Naive thymus-derived CD4-positive, alpha-beta T cell (primary cell): ENCODE measurements around the gene HTR6. TPM values are rescaled to one million over a fixed set of nuclear protein-coding genes. Genes with fewer than 3 reads are reported as not detected.
A peak's percentile ranks its signal among the peaks of the same experiment; 100 is the strongest.

ENCODE experiments used
- ATAC-seq: fragments of 150-1000 bp; cut with Tn5 transposase; 2 replicates; pipeline ENCODE4 v1.10.0; 2021; ENCODE audit warnings: mild to moderate bottlenecking, moderate library complexity
- CTCF ChIA-PET: fragments of 350-600 bp; sonication (Branson Sonifier 250); formaldehyde crosslinking; loops from one replicate; lab custom pipeline; 2021; ENCODE audit warnings: antibody characterized with exemption; lab: Charles Lee
- POLR2A ChIA-PET: fragments of 350-600 bp; sonication (Branson Sonifier 250); formaldehyde crosslinking; loops from one replicate; lab custom pipeline; 2021; ENCODE audit warnings: antibody characterized with exemption, inconsistent platforms; lab: Charles Lee
- DNase-seq, 9 donors: peaks; one replicate each; pipeline versions ENCODE4 v3.0.0 to v3.0.0-alpha.2; 2020 to 2022; ENCODE audit warnings: mixed read lengths in 1 of 9
- H3K27ac ChIP-seq: one replicate; pipeline ENCODE4 v1.7.0; 2013; ENCODE audit warnings: mild to moderate bottlenecking, low read depth, low read length, moderate library complexity
- H3K27me3 ChIP-seq, 2 donors: one replicate each; pipeline ENCODE4 v1.7.0; 2013; ENCODE audit warnings: low read length in 2 of 2, mild to moderate bottlenecking in 2 of 2, moderate library complexity in 2 of 2; ENCODE audit not compliant: control insufficient read depth in 2 of 2, insufficient read depth in 2 of 2
- H3K36me3 ChIP-seq, 3 experiments: 1 replicate in 2 of 3; 2 replicates in 1 of 3; pipeline ENCODE4 v1.7.0; 2013; ENCODE audit warnings: low read length in 3 of 3, mild to moderate bottlenecking in 3 of 3, moderate library complexity in 1 of 3; ENCODE audit not compliant: insufficient read depth in 3 of 3, control insufficient read depth in 2 of 3
- H3K4me1 ChIP-seq, 2 donors: one replicate each; pipeline ENCODE4 v1.7.0; 2013; ENCODE audit warnings: low read length in 2 of 2, mild to moderate bottlenecking in 2 of 2, moderate library complexity in 1 of 2; ENCODE audit not compliant: control insufficient read depth in 2 of 2, insufficient read depth in 2 of 2
- H3K4me3 ChIP-seq: 2 replicates; pipeline ENCODE4 v1.7.0; 2013; ENCODE audit warnings: mild to moderate bottlenecking, low read length
- H3K9me3 ChIP-seq, 3 experiments: 1 replicate in 2 of 3; 2 replicates in 1 of 3; pipeline ENCODE4 v1.7.0; 2013; ENCODE audit warnings: low read length in 3 of 3; ENCODE audit not compliant: control insufficient read depth in 2 of 3
- H3K27ac Mint-ChIP-seq, 9 donors: one replicate each; pipeline ENCODE4 v1.8.0; 2020 to 2022; ENCODE audit warnings: mixed read lengths in 9 of 9, mild to moderate bottlenecking in 8 of 9, moderate library complexity in 5 of 9, inconsistent platforms in 2 of 9
- H3K27me3 Mint-ChIP-seq, 5 donors: one replicate each; pipeline ENCODE4 v1.8.0; 2021 to 2022; ENCODE audit warnings: mixed read lengths in 5 of 5, mild to moderate bottlenecking in 1 of 5
- H3K36me3 Mint-ChIP-seq, 5 donors: one replicate each; pipeline ENCODE4 v1.8.0; 2020 to 2022; ENCODE audit warnings: mixed read lengths in 5 of 5, mild to moderate bottlenecking in 3 of 5, inconsistent platforms in 1 of 5
- H3K4me1 Mint-ChIP-seq, 7 donors: one replicate each; pipeline ENCODE4 v1.8.0; 2020 to 2022; ENCODE audit warnings: mixed read lengths in 7 of 7, mild to moderate bottlenecking in 3 of 7, inconsistent platforms in 1 of 7
- H3K4me3 Mint-ChIP-seq, 10 donors: one replicate each; pipeline ENCODE4 v1.8.0; 2020 to 2022; ENCODE audit warnings: mild to moderate bottlenecking in 10 of 10, mixed read lengths in 10 of 10, moderate library complexity in 6 of 10, inconsistent platforms in 2 of 10
- H3K9me3 Mint-ChIP-seq, 11 donors: one replicate each; pipeline ENCODE4 v1.8.0; 2020 to 2022; ENCODE audit warnings: mixed read lengths in 11 of 11, mild to moderate bottlenecking in 4 of 11, inconsistent platforms in 1 of 11, moderate library complexity in 1 of 11
- intact Hi-C, 2 donors: fragments of 100-400 bp; cut with micrococcal nuclease; formaldehyde crosslinking; loops; one replicate each; pipeline ENCODE4 v1.15.1; 2023
- polyA plus RNA-seq, 2 donors: library from polyadenylated mRNA; unstranded; fragments of 300-500 nt; fragmentation: Illumina TruSeq; gene quantifications; one replicate each; pipeline ENCODE4 v1.2.3, GENCODE V29; 2021
- total RNA-seq, 6 experiments: library from RNA in 5 of 6; stranded (reverse) in 5 of 6; gene quantifications; 1 replicate in 5 of 6; 2 replicates in 1 of 6; pipeline ENCODE4 v1.2.3 and lab custom pipeline; 2021 to 2026

HTR6 gene
- total and polyA plus RNA-seq, 7 experiments from 2014 or later = 0.13 to 0.92 (median 0.47) TPM; not detected in 3

- Histone ChIP-seq H3K9me3 (no peaks in the 10 kb centered on the region), H3K4me3 (no peak overlapping the region), H3K4me1 (no peaks in the 10 kb centered on the region), H3K27me3 (no peaks in the 10 kb centered on the region), H3K36me3 (peaks cover 0 to 46% (median 0%) of the 10 kb centered on the region in 3 experiments), H3K27ac (no peak overlapping the region)
- Mint-ChIP-seq H3K27me3 (no peaks in the 10 kb centered on the region), H3K4me3 (no peak overlapping the region), H3K9me3 (no peaks in the 10 kb centered on the region), H3K36me3 (peaks cover 0 to 36% (median 18%) of the 10 kb centered on the region in 5 donors), H3K4me1 (peaks cover 0 to 8% (median 0%) of the 10 kb centered on the region in 7 donors), H3K27ac (peak overlapping the region in 2 of 9 donors; percentile 25 to 73)
- DNase-seq (no peak), ATAC-seq (no peak)
- intact Hi-C loops = no loop called here
- CTCF ChIA-PET = interaction anchor here (0.5 to 1.3 kb wide), 3 partner anchors 36 to 498 kb away, joined by 3 to 4 read pairs (median 3); no protein-coding TSS in a partner anchor
- POLR2A ChIA-PET = interaction anchor here (0.6 kb wide), 1 partner anchor 13 kb away, joined by 3 read pairs; no protein-coding TSS in a partner anchor
Observed at GRCh38 chr1:19698181-19698580, 33.5 kb downstream of the HTR6 start.

GRCh38 chr1:19700079-19700777 lies 35.6 kb downstream of the HTR6 start:
- Mint-ChIP-seq H3K27ac (peak overlapping the region in 1 of 9 donors; percentile 86), H3K27me3 (no peaks in the 10 kb centered on the region), H3K9me3 (no peaks in the 10 kb centered on the region), H3K36me3 (peaks cover 0 to 27% (median 12%) of the 10 kb centered on the region in 5 donors), H3K4me1 (peaks cover 0 to 25% (median 11%) of the 10 kb centered on the region in 7 donors), H3K4me3 (no peak overlapping the region)
- H3K4me1 ChIP-seq = peaks cover 10 to 13% of the 10 kb centered on the region in 2 donors
- POLR2A ChIA-PET = interaction anchor here (0.7 kb wide), 1 partner anchor 227 kb away, joined by 5 read pairs; no protein-coding TSS in a partner anchor
- no peaks in the 10 kb centered on the region for H3K27me3 ChIP-seq
- ATAC-seq = no peak
- H3K36me3 ChIP-seq = peaks cover 0 to 27% (median 0%) of the 10 kb centered on the region in 3 experiments
- CTCF ChIA-PET = no interaction called here
- no peaks in the 10 kb centered on the region for H3K9me3 ChIP-seq
- DNase-seq = no peak
- intact Hi-C loops = no loop called here
- no peak overlapping the region for H3K27ac ChIP-seq
- no peak overlapping the region for H3K4me3 ChIP-seq

- DNase-seq (no peak), ATAC-seq (no peak)
- Histone ChIP-seq H3K4me3 (no peak overlapping the region), H3K9me3 (no peaks in the 10 kb centered on the region), H3K4me1 (peaks cover 10 to 13% of the 10 kb centered on the region in 2 donors), H3K27me3 (no peaks in the 10 kb centered on the region), H3K36me3 (peaks cover 0 to 16% (median 0%) of the 10 kb centered on the region in 3 experiments), H3K27ac (no peak overlapping the region)
- POLR2A ChIA-PET = interaction anchor here (0.7 to 1.1 kb wide), 2 partner anchors 37 to 401 kb away, joined by 3 to 4 read pairs; no protein-coding TSS in a partner anchor
- H3K4me3 Mint-ChIP-seq = no peak overlapping the region
- peaks cover 0 to 25% (median 8%) of the 10 kb centered on the region in 5 donors for H3K36me3 Mint-ChIP-seq
- H3K9me3 Mint-ChIP-seq = no peaks in the 10 kb centered on the region
- no peaks in the 10 kb centered on the region for H3K27me3 Mint-ChIP-seq
- peaks cover 0 to 25% (median 11%) of the 10 kb centered on the region in 7 donors for H3K4me1 Mint-ChIP-seq
- intact Hi-C loops = no loop called here
- CTCF ChIA-PET = interaction anchor here (1.1 to 6.6 kb wide), 5 partner anchors 9 to 42 kb away, joined by 3 to 101 read pairs (median 8); no protein-coding TSS in a partner anchor
- peak overlapping the region in 1 of 9 donors; percentile 72 for H3K27ac Mint-ChIP-seq
Observed at GRCh38 chr1:19703280-19703679, 38.6 kb downstream of the HTR6 start.

GRCh38 chr1:19704247-19705113 lies 39.8 kb downstream of the HTR6 start:
- no peaks in the 10 kb centered on the region for H3K9me3 Mint-ChIP-seq
- ChIA-PET CTCF (interaction anchor here (0.6 to 6.6 kb wide), 14 partner anchors 10 to 612 kb away, joined by 3 to 101 read pairs (median 4); no protein-coding TSS in a partner anchor), POLR2A (interaction anchor here (0.9 to 1.2 kb wide), 4 partner anchors 18 to 44 kb away, joined by 3 to 5 read pairs (median 4); no protein-coding TSS in a partner anchor)
- H3K27me3 Mint-ChIP-seq = no peaks in the 10 kb centered on the region
- ATAC-seq = peak; percentile 80
- Histone ChIP-seq H3K9me3 (no peaks in the 10 kb centered on the region), H3K36me3 (peaks cover 0 to 12% (median 0%) of the 10 kb centered on the region in 3 experiments), H3K4me1 (peaks cover 10 to 13% of the 10 kb centered on the region in 2 donors), H3K27ac (no peak overlapping the region), H3K27me3 (no peaks in the 10 kb centered on the region), H3K4me3 (no peak overlapping the region)
- peaks cover 0 to 25% (median 12%) of the 10 kb centered on the region in 7 donors for H3K4me1 Mint-ChIP-seq
- peaks cover 1 to 23% (median 8%) of the 10 kb centered on the region in 5 donors for H3K36me3 Mint-ChIP-seq
- peak; percentile 18 to 72 (median 50) for DNase-seq
- intact Hi-C loops = loop anchor here (1.0 to 2.0 kb wide), 2 partner anchors 16 to 43 kb away; no protein-coding TSS in a partner anchor
- no peak overlapping the region for H3K4me3 Mint-ChIP-seq
- H3K27ac Mint-ChIP-seq = peak overlapping the region in 2 of 9 donors; percentile 22 to 72

GRCh38 chr1:19705464-19705863 lies 40.8 kb downstream of the HTR6 start:
- peaks cover 10 to 18% of the 10 kb centered on the region in 2 donors for H3K4me1 ChIP-seq
- peaks cover 2 to 29% (median 15%) of the 10 kb centered on the region in 7 donors for H3K4me1 Mint-ChIP-seq
- ATAC-seq (no peak), DNase-seq (no peak)
- H3K4me3 ChIP-seq = no peak overlapping the region
- no peaks in the 10 kb centered on the region for H3K27me3 ChIP-seq
- H3K27ac Mint-ChIP-seq = no peak overlapping the region
- ChIA-PET POLR2A (no interaction called here), CTCF (interaction anchor here (0.6 to 6.6 kb wide), 6 partner anchors 9 to 968 kb away, joined by 3 to 101 read pairs (median 4); no protein-coding TSS in a partner anchor)
- H3K27me3 Mint-ChIP-seq = no peaks in the 10 kb centered on the region
- peaks cover 2 to 17% (median 7%) of the 10 kb centered on the region in 5 donors for H3K36me3 Mint-ChIP-seq
- H3K4me3 Mint-ChIP-seq = no peak overlapping the region
- intact Hi-C loops = loop anchor here in 1 of 2 donors (2.0 kb wide), 1 partner anchor 17 kb away; no protein-coding TSS in a partner anchor
- no peak overlapping the region for H3K27ac ChIP-seq
- no peaks in the 10 kb centered on the region for H3K9me3 ChIP-seq
- H3K9me3 Mint-ChIP-seq = no peaks in the 10 kb centered on the region
- peaks cover 0 to 3% (median 0%) of the 10 kb centered on the region in 3 experiments for H3K36me3 ChIP-seq

GRCh38 chr1:19706136-19706535 lies 41.5 kb downstream of the HTR6 start:
- Histone ChIP-seq H3K4me1 (peaks cover 10 to 25% of the 10 kb centered on the region in 2 donors), H3K4me3 (no peak overlapping the region), H3K27me3 (no peaks in the 10 kb centered on the region), H3K36me3 (no peaks in the 10 kb centered on the region), H3K27ac (no peak overlapping the region), H3K9me3 (no peaks in the 10 kb centered on the region)
- Mint-ChIP-seq H3K4me1 (peaks cover 4 to 35% (median 22%) of the 10 kb centered on the region in 7 donors), H3K36me3 (peaks cover 2 to 18% (median 8%) of the 10 kb centered on the region in 5 donors), H3K27me3 (no peaks in the 10 kb centered on the region), H3K4me3 (no peak overlapping the region), H3K27ac (peak overlapping the region in 2 of 9 donors; percentile 17 to 49), H3K9me3 (no peaks in the 10 kb centered on the region)
- ATAC-seq (no peak), DNase-seq (no peak)
- intact Hi-C loops = no loop called here
- ChIA-PET POLR2A (no interaction called here), CTCF (interaction anchor here (0.6 to 6.6 kb wide), 4 partner anchors 9 to 792 kb away, joined by 3 to 101 read pairs (median 4); no protein-coding TSS in a partner anchor)
